Embryonic facial prominence (tissue), 1 donor: ENCODE results near the gene VPS13C.

Source experiments
- DNase-seq: peaks from one replicate; pipeline ENCODE4 v3.0.0-alpha.2; 2016; ENCODE audit errors: extremely low spot score

VPS13C gene

DNA sequence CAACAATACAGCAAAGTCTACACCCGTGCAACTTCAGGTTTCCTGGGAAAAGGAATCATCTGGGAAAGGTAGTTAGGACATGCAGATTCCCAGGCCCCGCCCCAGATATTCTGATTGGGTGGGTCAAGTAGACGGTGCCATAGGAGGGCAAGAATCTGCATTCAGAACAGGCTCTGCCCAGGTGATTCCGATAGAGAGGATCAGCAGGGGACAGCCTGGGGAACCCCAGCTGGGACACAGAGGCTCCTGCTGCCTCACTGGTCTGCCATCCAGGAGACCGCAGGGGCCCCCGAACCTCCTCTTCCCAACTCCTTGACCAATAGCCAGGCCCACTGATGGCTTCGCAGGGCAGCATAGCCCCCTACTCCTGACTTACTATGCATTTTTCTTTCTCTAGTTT lies 243.4 kb downstream of the VPS13C start:
- no peak for DNase-seq

DNA sequence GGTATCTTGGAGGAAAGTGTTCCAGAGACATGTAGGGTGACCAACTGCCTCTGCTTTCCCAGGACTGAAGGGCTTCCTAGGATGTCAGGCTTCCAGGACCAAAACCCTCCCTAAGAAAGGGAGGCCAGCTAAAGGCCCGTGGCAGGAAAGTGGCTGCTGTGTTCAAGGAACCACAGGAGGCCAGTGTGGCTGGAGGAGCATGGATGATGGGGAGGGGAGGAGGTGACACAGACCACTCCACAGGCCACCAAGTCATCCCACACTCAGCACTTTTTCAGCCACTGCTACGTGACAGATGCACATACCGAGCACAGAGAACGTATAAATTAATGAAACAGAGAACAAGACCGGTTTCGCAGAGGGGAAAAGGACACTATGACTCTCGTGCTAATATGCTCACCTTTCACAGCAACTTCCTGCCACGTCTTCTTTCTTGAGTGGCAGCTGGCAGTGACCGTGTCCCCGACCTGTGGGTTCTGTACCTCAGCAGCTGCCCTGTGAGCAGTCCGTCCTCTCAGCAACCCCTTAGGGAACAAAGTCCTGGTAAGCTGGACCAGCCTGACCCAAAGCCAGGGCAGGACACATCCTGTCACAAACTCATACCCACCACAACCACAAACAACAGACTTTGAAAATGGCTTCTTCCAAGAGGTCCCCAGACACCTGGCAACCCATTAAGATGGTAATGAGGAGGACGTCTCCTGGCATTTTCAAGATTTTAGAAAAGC lies 244.7 kb downstream of the VPS13C start:
- DNase-seq: no peak

DNA sequence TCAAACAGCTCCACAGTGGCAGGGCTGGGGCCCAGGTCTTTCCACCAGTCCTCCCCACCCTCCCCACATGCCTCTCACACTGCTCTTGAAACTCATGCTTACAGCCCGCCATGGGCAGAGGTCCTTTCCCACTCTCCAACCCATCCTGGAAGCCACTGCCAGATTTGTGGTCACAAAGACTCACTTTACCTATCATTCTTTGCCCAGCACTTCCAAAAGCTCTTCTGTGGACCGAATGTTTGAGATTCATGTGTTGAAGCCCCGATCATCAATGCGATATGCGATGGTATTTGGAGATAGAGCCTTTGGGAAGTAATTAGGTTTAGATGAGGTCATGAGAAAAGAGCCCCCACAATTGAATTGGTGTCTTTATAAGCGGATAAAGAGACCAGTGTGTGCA lies 247.8 kb downstream of the VPS13C start:
- no peak for DNase-seq

DNA sequence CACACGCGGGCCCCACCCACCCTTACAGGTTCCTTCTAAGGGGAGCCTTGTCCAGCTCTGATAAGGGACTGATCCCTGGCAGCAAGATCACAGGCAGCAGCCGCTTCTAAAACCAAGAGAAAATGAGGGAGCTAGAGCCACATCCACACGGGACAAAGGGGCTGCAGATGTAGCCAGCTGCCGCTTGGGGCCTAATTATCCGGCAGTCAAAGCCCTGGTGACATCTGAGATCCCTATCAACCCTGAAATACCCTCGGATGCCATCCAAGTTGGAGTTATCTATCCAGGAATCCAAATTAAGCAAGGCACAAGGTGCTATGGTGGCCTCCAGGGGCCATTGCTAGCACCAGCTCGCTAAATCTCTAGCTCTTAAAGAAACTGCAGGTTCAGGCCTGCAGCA lies 248.3 kb downstream of the VPS13C start:
- DNase-seq: no peak

DNA sequence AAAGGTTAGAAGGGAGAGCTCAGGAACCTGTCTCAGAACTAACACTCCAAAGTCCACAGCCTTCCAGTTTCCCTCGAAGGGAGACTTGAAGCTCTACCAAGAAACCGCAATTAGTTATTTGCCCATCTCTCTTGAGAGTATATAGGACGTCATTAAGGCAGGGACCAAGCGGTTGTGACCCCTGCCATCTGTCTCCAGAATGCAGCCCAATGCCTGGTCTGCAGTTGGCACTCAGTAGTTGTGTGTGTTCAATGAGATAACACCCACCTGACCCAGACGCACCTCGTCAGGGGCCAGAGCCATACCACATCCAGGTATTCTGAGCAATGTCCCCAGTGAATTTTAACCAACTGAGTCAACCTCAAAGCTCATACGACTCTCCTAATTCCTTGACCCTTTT lies 251.0 kb downstream of the VPS13C start:
- DNase-seq: no peak

DNA sequence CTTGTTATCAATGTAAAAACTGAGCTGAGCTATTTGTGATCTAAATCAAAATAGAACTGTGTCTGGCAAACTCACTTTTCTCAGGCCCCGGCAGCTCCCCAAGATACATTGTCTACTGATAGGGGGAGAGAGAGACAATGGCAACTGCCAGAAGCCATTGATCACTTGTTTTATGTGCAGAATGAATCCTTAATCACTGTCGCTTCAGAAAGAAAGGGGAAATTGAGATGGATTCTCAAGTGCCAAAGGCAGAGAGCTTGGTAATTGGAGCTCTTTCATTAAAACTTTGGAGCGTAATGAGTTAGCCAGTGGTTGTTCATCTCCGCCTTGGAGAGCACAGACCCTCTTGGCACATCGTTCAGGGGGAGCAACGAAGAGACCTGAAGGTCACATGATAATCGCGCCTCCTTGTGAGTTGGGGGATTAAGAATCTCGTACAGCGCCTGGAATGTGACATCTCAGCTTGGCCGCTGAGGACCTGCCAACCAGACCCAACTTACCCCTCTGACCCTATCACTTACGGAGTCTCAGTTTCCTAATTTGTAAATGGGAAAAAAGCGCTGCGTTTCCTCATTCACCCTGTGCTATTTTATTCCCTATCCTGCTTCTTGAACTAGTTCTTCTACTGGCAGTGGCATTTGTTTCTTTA lies 252.8 kb downstream of the VPS13C start:
- no peak for DNase-seq
